GM12878 (cell line): Measurements from ENCODE around the gene ADAMTSL3. TPM values are rescaled to one million over a fixed set of nuclear protein-coding genes. Genes with fewer than 3 reads are reported as not detected.

ENCODE experiments used
- ATAC-seq: fragments of 200-7000 bp; cut with Tn5 transposase; 3 replicates; pipeline ENCODE4 v1.9.1; 2020; ENCODE audit warnings: mild to moderate bottlenecking, moderate library complexity
- BruUV-seq: library from RNA; stranded (reverse); fragments of 400-500 nt; replicated peaks from 2 replicates; lab custom pipeline; 2021; lab: Mats Ljungman, UMichigan
- CTCF ChIA-PET: fragments of 300-600 bp; sonication (Branson Sonifier 250); formaldehyde crosslinking; extraction: SDS; loops from one replicate; lab custom pipeline; 2021; ENCODE audit warnings: inconsistent platforms; lab: Yijun Ruan, JAX
- POLR2A ChIA-PET: fragments of 350-600 bp; formaldehyde crosslinking; extraction: SDS; loops from one replicate; lab custom pipeline; 2021; ENCODE audit warnings: inconsistent platforms; lab: Charles Lee
- RAD21 ChIA-PET: fragments of 300-600 bp; sonication (Branson Sonifier 250); formaldehyde crosslinking; loops from one replicate; lab custom pipeline; 2023; ENCODE audit warnings: antibody characterized with exemption; ENCODE audit not compliant: unreplicated experiment; lab: Charles Lee
- SMC1A ChIA-PET: fragments of 300-600 bp; sonication (Branson Sonifier 250); formaldehyde crosslinking; loops from one replicate; lab custom pipeline; 2023; ENCODE audit not compliant: unreplicated experiment, uncharacterized antibody; lab: Charles Lee
- DNase-seq: peaks from one replicate; pipeline ENCODE4 v3.0.0-alpha.2; 2011; ENCODE audit warnings: low read depth, low spot score
- FAIRE-seq: peaks from 3 replicates; lab custom pipeline; 2011; peaks lifted over from hg19 to GRCh38; lab: Jason Lieb, UNC
- H2AFZ ChIP-seq: 2 replicates; pipeline ENCODE4 v1.6.0; 2011; ENCODE audit warnings: low read depth, low read length, control low read depth; ENCODE audit not compliant: control insufficient read depth
- H3K27ac ChIP-seq: 2 replicates; pipeline ENCODE4 v1.5.1; 2011; ENCODE audit warnings: control low read depth; ENCODE audit not compliant: control insufficient read depth, insufficient read depth
- H3K27me3 ChIP-seq, 2 experiments: replicated peaks in 1 of 2; 2 replicates each; pipeline versions ENCODE4 v1.6.0 to v1.6.1; 2011; ENCODE audit warnings: low read length in 1 of 2; ENCODE audit not compliant: control insufficient read depth in 2 of 2, insufficient read depth in 2 of 2
- H3K36me3 ChIP-seq, 2 experiments: 2 replicates each; pipeline ENCODE4 v1.5.1; 2011; ENCODE audit warnings: low read length in 1 of 2; ENCODE audit not compliant: control insufficient read depth in 2 of 2, insufficient read depth in 2 of 2
- H3K4me1 ChIP-seq: 2 replicates; pipeline ENCODE4 v1.6.1; 2011; ENCODE audit warnings: mild to moderate bottlenecking, low read length, moderate library complexity, mixed read lengths; ENCODE audit not compliant: control insufficient read depth, insufficient read depth
- H3K4me2 ChIP-seq: 2 replicates; pipeline ENCODE4 v1.6.0; 2011; ENCODE audit warnings: control low read depth; ENCODE audit not compliant: control insufficient read depth, insufficient read depth
- H3K4me3 ChIP-seq: fragments of 200-600 bp; sonication (generic); 2 replicates; pipeline ENCODE4 v1.5.1; 2016
- H3K79me2 ChIP-seq: 2 replicates; pipeline ENCODE4 v1.6.0; 2011; ENCODE audit warnings: low read length; ENCODE audit not compliant: control insufficient read depth, insufficient read depth
- H3K9ac ChIP-seq: 2 replicates; pipeline ENCODE4 v1.8.0; 2011; ENCODE audit warnings: low read length, control low read depth, mixed read lengths; ENCODE audit not compliant: control insufficient read depth, insufficient read depth
- H3K9me3 ChIP-seq: replicated peaks from 3 replicates; pipeline ENCODE4 v1.5.1; 2011; ENCODE audit warnings: mild to moderate bottlenecking, low read length; ENCODE audit not compliant: control insufficient read depth, insufficient read depth
- H4K20me1 ChIP-seq: 2 replicates; pipeline ENCODE4 v1.6.0; 2011; ENCODE audit not compliant: control insufficient read depth, insufficient read depth
- BCL3 ChIP-seq: IDR thresholded peaks from 2 replicates; pipeline ENCODE4 v1.6.1; 2011; ENCODE audit warnings: borderline replicate concordance, low read depth, mild to moderate bottlenecking, moderate library complexity, low read length; ENCODE audit not compliant: insufficient read depth, poor library complexity, severe bottlenecking
- BMI1 ChIP-seq: fragments of 450-650 bp; IDR thresholded peaks from 2 replicates; pipeline ENCODE4 v1.6.1; 2016; ENCODE audit warnings: mild to moderate bottlenecking, moderate library complexity, borderline replicate concordance
- E2F8 ChIP-seq: fragments of 450-650 bp; IDR thresholded peaks from 2 replicates; pipeline ENCODE4 v1.6.1; 2018; ENCODE audit warnings: mild to moderate bottlenecking, low read depth, moderate library complexity; ENCODE audit not compliant: partially characterized antibody
- ETV6 ChIP-seq, 2 experiments: fragments of 450-650 bp in 1 of 2; IDR thresholded peaks in 1 of 2; conservative IDR thresholded peaks in 1 of 2; 2 replicates each; pipeline ENCODE4 v1.6.1; 2014; ENCODE audit warnings: antibody characterized with exemption in 1 of 2, borderline replicate concordance in 1 of 2, low read depth in 1 of 2, mild to moderate bottlenecking in 1 of 2, moderate library complexity in 1 of 2
- IRF3 ChIP-seq: fragments of 450-650 bp; IDR thresholded peaks from 2 replicates; pipeline ENCODE4 v1.6.1; 2014; ENCODE audit warnings: mild to moderate bottlenecking
- IRF5 ChIP-seq: fragments of 450-650 bp; IDR thresholded peaks from 2 replicates; pipeline ENCODE4 v1.6.1; 2017; ENCODE audit warnings: borderline replicate concordance
- JUNB ChIP-seq: IDR thresholded peaks from 2 replicates; pipeline ENCODE4 v1.6.1; 2016; ENCODE audit warnings: antibody characterized with exemption, mild to moderate bottlenecking
- NFYA ChIP-seq: IDR thresholded peaks from 2 replicates; pipeline ENCODE4 v1.6.1; 2011; ENCODE audit warnings: low read depth, mild to moderate bottlenecking, low read length, improper control_type of control experiment, borderline replicate concordance
- PAX5 ChIP-seq: IDR thresholded peaks from 2 replicates; pipeline ENCODE4 v1.6.1; 2011; ENCODE audit warnings: low read depth, low read length, borderline replicate concordance
- POLR2A ChIP-seq: IDR thresholded peaks from 2 replicates; pipeline ENCODE4 v1.6.1; 2011; ENCODE audit warnings: low read depth, mild to moderate bottlenecking, low read length
- RAD21 ChIP-seq: IDR thresholded peaks from 2 replicates; pipeline ENCODE4 v1.6.1; 2011; ENCODE audit warnings: mild to moderate bottlenecking, low read depth, low read length, moderate library complexity; ENCODE audit not compliant: insufficient read depth
- SP1 ChIP-seq: IDR thresholded peaks from one replicate; pipeline ENCODE4 v1.6.1; 2011; ENCODE audit warnings: low read depth, low read length
- WRNIP1 ChIP-seq: IDR thresholded peaks from 2 replicates; pipeline ENCODE4 v1.6.1; 2011; ENCODE audit warnings: low read depth, low read length, improper control_type of control experiment, borderline replicate concordance
- YBX1 ChIP-seq: fragments of 450-650 bp; IDR thresholded peaks from 2 replicates; pipeline ENCODE4 v1.6.1; 2016; ENCODE audit warnings: antibody characterized with exemption
- ZNF384 ChIP-seq: IDR thresholded peaks from 2 replicates; pipeline ENCODE4 v1.6.1; 2012; ENCODE audit warnings: low read depth, mild to moderate bottlenecking, low read length, improper control_type of control experiment, borderline replicate concordance
- WGBS: methylation state at CpG from one replicate; pipeline ENCODE4 v1.1.6; 2016; ENCODE audit warnings: low lambda C conversion rate; ENCODE audit not compliant: insufficient replicate concordance, insufficient coverage; ENCODE audit errors: missing lambda C conversion rate; 5-methylcytosine and 5-hydroxymethylcytosine counted together
- in situ Hi-C: fragments of 300-500 bp; cut with MboI; formaldehyde crosslinking; loops from 9 replicates; pipeline ENCODE4 v1.14.3; 2018; ENCODE audit warnings: mixed read lengths
- intact Hi-C: fragments of 100-400 bp; cut with micrococcal nuclease; formaldehyde crosslinking; loops from one replicate; pipeline ENCODE4 v1.14.2; 2022; ENCODE audit not compliant: unreplicated experiment
- polyA plus RNA-seq, 11 experiments: library from polyadenylated mRNA; depleted of rRNA in 4 of 11; unstranded in 6 of 11; stranded (reverse) in 5 of 11; fragments of >200 nt; fragmentation: Nextera tagmentation in 4 of 11; fragmentation: Illumina TruSeq in 1 of 11; extraction: Ambion mirVana in 4 of 11; extraction: Trizol in 1 of 11; gene quantifications; 1 replicate in 1 of 11; 2 replicates in 10 of 11; pipeline versions ENCODE4 v1.2.1 to v1.2.3, GENCODE V29; 2011 to 2016; ENCODE audit warnings: inconsistent platforms in 2 of 11, missing spikeins in 2 of 11, low read depth in 1 of 11
- total RNA-seq, 4 experiments: library from RNA; depleted of rRNA in 3 of 4; stranded (reverse); fragments of >200 nt in 3 of 4; fragmentation: Illumina TruSeq in 1 of 4; extraction: Trizol in 1 of 4; gene quantifications; 2 replicates each; pipeline versions ENCODE4 v1.2.1 to v1.2.3, GENCODE V29; 2013 to 2021

ADAMTSL3 gene
- total and polyA plus RNA-seq, 10 of the 15 experiments (the other 5 are each of a cell fraction or from before 2014, with no cell fraction given), result 0.01 to 0.28 (median 0.13) TPM

- TF ChIP-seq YBX1 (no peak), JUNB (no peak), E2F8 (no peak)
- TF ChIP-seq, all 136 proteins: peak for 0
These were observed 123.1 kb downstream of the ADAMTSL3 start (continued) for GRCh38 chr15:83776986-83777385.

- H3K27me3 ChIP-seq, result no peaks in the 10 kb centered on the region
- no peak overlapping the region for H3K4me2 ChIP-seq
- BruUV-seq, result no TSS peak
- TF ChIP-seq IRF3 (no peak), IRF5 (no peak), NFYA (no peak), BMI1 (no peak), RAD21 (no peak), ZNF384 (no peak), PAX5 (no peak), SP1 (no peak), ETV6 (conservative IDR thresholded peaks at IDR 0.05 in 1 of 2, IDR thresholded peaks at IDR 0.05 in 1 of 2; ENCODE audit: borderline replicate concordance in 1 of 2, low read depth in 1 of 2) (no peak), BCL3 (no peak), POLR2A (no peak), WRNIP1 (no peak)
- no peak for ATAC-seq
- no peaks in the 10 kb centered on the region for H3K9me3 ChIP-seq
- intact Hi-C loops (no loop called here), in situ Hi-C loops (no loop called here)
- FAIRE-seq, result no peak
- no peak overlapping the region for H3K4me3 ChIP-seq
- no peak overlapping the region for H3K27ac ChIP-seq
- no peak overlapping the region for H3K9ac ChIP-seq
- no peaks in the 10 kb centered on the region for H3K79me2 ChIP-seq
- DNase-seq, result no peak
- no peak overlapping the region for H2AFZ ChIP-seq
- CTCF ChIA-PET, result no interaction called here
- WGBS, result 18% methylated on average over 1 of the region's 1 CpG
- H3K4me1 ChIP-seq, result no peaks in the 10 kb centered on the region
- RAD21 ChIA-PET, result no interaction called here
- H3K36me3 ChIP-seq, result no peaks in the 10 kb centered on the region
- POLR2A ChIA-PET, result no interaction called here
- SMC1A ChIA-PET, result no interaction called here
- no peaks in the 10 kb centered on the region for H4K20me1 ChIP-seq
These were observed 129.3 kb downstream of the ADAMTSL3 start for GRCh38 chr15:83783227-83783626.
